ENCODE results near the gene LSM2. TPM values are rescaled to one million over a fixed set of nuclear protein-coding genes. Genes with fewer than 3 reads are reported as not detected.

LSM2 gene
- total and polyA plus RNA-seq, 9 of the 15 experiments (the other 6 are each of a cell fraction or from before 2014, with no cell fraction given): 154 to 407 (median 223) TPM

GRCh38 chr6:31814677-31815024 is 7.9 kb upstream of the LSM2 start (continued):
- TF ChIP-seq XRCC5 (IDR thresholded peaks at IDR 0.05; ENCODE audit: low read depth, low read length) (no peak), ARID3B (CRISPR knock-in tag; IDR thresholded peaks at IDR 0.05; ENCODE audit: borderline replicate concordance) (no peak), HBP1 (CRISPR knock-in tag; IDR thresholded peaks at IDR 0.05) (peak; percentile 86), GMEB1 (CRISPR knock-in tag; IDR thresholded peaks at IDR 0.05) (peak; percentile 54), ID3 (CRISPR knock-in tag; IDR thresholded peaks at IDR 0.05) (no peak), ID3 (tag; IDR thresholded peaks at IDR 0.05) (no peak), E2F4 (CRISPR knock-in tag; IDR thresholded peaks at IDR 0.05; ENCODE audit: low read depth) (no peak), KDM4B (IDR thresholded peaks at IDR 0.05; ENCODE audit: borderline replicate concordance in 2 of 2, low read depth in 1 of 2) (no peak), ETS2 (tag; IDR thresholded peaks at IDR 0.05; ENCODE audit: borderline replicate concordance, poor library complexity, severe bottlenecking) (no peak), CXXC5 (CRISPR knock-in tag; IDR thresholded peaks at IDR 0.05) (no peak; the same call in 1 of the 2 replicates), TAF9B (IDR thresholded peaks at IDR 0.05; ENCODE audit: partially characterized antibody) (no peak), RFX1 (IDR thresholded peaks at IDR 0.05) (no peak), RBM25 (IDR thresholded peaks at IDR 0.05; ENCODE audit: low read depth, low read length, severe bottlenecking) (no peak), ZNF436 (CRISPR knock-in tag; IDR thresholded peaks at IDR 0.05) (no peak), U2AF2 (optimal IDR thresholded peaks at IDR 0.05; ENCODE audit: low read depth, low read length) (no peak), TFE3 (CRISPR knock-in tag; IDR thresholded peaks at IDR 0.05) (peak; percentile 1; the same call in 1 of the 2 replicates), ARNT (IDR thresholded peaks at IDR 0.05) (peak in 1 of 2 experiments; percentile 75; a peak in 1 of 4 replicates)
